WERI-Rb-1 (cell line): ENCODE measurements around the gene DPH1.
"Not testable (repeated sequence)": the region's sequence is repeated elsewhere in the genome, so short reads cannot be mapped to it uniquely, and the experiment has no call there.

Source experiments
- DNase-seq: peaks from one replicate; pipeline ENCODE4 v3.0.0-alpha.2; 2020
- H3K27ac ChIP-seq: fragments of 250-450 bp; sonication (Bioruptor Pico); 2 replicates; pipeline ENCODE4 v1.5.1; 2020; ENCODE audit warnings: mild to moderate bottlenecking, moderate library complexity
- H3K27me3 ChIP-seq: fragments of 250-450 bp; sonication (Bioruptor Pico); 2 replicates; pipeline ENCODE4 v1.5.1; 2021; ENCODE audit warnings: mild to moderate bottlenecking, low read depth, moderate library complexity; ENCODE audit not compliant: insufficient read depth, severe bottlenecking
- H3K36me3 ChIP-seq: fragments of 250-450 bp; sonication (Bioruptor Pico); 2 replicates; pipeline ENCODE4 v1.5.1; 2020; ENCODE audit warnings: mild to moderate bottlenecking, moderate library complexity
- H3K4me3 ChIP-seq: 2 replicates; pipeline ENCODE4 v1.5.1; 2011; ENCODE audit warnings: low read depth, mild to moderate bottlenecking, control low read depth, low read length
- H3K9me3 ChIP-seq: fragments of 250-450 bp; sonication (Bioruptor Pico); 2 replicates; pipeline ENCODE4 v1.5.1; 2021; ENCODE audit warnings: mild to moderate bottlenecking, moderate library complexity; ENCODE audit not compliant: severe bottlenecking
- TF ChIP-seq, protein P1 (sequence below): IDR thresholded peaks from 2 replicates; pipeline ENCODE4 v1.5.1; 2011; ENCODE audit warnings: low read depth, mild to moderate bottlenecking, control low read depth, inconsistent platforms, low read length

The DPH1 gene

DNA sequence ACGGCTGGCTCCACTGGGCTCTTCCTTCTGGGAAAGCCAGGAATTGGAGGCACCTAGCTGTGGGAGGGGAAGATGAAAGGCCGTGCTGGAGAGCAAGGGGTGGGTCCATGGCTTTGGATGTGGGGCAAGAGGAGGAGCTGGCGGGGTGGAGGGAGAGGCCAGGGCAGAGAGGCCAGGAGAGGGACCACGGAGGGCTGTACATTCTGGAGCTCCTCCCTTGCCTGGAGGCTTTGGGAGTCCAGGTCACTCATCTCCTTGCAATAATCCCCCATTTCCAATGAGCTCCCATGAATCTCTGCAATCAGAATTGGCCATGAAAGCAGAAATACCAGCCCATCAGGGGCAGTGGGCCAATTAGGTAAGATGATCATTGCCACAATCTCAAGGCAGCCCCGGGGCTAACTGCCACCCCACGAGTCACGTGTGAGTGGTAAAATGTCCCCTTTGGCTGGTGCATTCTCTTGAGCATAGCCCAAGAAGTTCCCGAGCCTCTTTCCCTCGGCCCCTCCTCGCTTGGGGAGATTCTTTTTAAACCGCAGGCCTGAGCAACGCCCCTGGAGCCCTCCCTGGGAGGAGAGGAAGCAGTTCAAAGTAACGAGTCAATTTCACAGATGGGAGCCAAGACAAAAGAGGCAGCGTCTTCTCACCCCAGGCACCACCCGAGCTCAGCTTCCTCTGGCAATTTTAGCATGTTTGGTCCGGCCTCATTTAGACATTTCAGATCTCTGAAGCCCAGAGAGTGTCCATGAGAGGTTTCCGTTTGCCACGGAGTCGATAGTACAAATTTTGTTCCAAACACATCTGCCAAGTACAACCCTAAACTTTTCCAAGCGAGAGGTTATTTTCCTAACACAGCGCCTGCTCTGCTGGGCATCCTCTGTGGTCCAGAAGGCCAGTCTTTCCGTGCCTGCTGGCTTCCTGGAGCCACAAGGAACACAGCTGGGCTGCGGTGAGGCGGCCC lies 18.3 kb upstream of the DPH1 start:
- no peak overlapping the region for H3K4me3 ChIP-seq

DNA sequence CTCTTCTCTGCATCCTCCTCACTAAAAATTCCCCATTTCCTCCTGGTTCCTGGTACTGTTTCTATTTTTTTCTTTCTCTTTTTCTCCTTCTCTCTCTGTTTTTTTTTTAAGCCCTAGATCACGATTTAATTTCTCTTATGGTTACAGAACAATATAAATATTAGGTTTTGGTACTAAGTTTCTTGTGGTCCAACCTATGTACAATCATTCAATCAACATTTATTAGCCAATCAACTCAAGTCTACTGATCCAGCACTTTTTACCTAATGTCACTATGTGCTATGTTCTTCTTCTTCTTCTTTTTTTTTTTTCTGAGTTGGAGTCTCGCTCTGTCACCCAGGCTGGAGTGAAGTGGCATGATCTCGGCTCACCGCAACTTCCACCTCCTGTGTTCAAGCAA lies 17.5 kb upstream of the DPH1 start:
- no peak for DNase-seq
- Histone ChIP-seq H3K36me3 (peaks cover 27% of the 10 kb centered on the region), H3K9me3 (no peaks in the 10 kb centered on the region), H3K27me3 (no peaks in the 10 kb centered on the region), H3K27ac (no peak overlapping the region), H3K4me3 (no peak overlapping the region)
- TF ChIP-seq, protein P1, sequence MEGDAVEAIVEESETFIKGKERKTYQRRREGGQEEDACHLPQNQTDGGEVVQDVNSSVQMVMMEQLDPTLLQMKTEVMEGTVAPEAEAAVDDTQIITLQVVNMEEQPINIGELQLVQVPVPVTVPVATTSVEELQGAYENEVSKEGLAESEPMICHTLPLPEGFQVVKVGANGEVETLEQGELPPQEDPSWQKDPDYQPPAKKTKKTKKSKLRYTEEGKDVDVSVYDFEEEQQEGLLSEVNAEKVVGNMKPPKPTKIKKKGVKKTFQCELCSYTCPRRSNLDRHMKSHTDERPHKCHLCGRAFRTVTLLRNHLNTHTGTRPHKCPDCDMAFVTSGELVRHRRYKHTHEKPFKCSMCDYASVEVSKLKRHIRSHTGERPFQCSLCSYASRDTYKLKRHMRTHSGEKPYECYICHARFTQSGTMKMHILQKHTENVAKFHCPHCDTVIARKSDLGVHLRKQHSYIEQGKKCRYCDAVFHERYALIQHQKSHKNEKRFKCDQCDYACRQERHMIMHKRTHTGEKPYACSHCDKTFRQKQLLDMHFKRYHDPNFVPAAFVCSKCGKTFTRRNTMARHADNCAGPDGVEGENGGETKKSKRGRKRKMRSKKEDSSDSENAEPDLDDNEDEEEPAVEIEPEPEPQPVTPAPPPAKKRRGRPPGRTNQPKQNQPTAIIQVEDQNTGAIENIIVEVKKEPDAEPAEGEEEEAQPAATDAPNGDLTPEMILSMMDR: no peak

More for the DNA sequence above, 18.3 kb upstream of the DPH1 start:
- peaks cover 35% of the 10 kb centered on the region for H3K36me3 ChIP-seq
- H3K27me3 ChIP-seq: no peaks in the 10 kb centered on the region
- DNase-seq: no peak
- H3K27ac ChIP-seq: no peak overlapping the region
- TF ChIP-seq, protein P1: no peak
- no peaks in the 10 kb centered on the region for H3K9me3 ChIP-seq

DNA sequence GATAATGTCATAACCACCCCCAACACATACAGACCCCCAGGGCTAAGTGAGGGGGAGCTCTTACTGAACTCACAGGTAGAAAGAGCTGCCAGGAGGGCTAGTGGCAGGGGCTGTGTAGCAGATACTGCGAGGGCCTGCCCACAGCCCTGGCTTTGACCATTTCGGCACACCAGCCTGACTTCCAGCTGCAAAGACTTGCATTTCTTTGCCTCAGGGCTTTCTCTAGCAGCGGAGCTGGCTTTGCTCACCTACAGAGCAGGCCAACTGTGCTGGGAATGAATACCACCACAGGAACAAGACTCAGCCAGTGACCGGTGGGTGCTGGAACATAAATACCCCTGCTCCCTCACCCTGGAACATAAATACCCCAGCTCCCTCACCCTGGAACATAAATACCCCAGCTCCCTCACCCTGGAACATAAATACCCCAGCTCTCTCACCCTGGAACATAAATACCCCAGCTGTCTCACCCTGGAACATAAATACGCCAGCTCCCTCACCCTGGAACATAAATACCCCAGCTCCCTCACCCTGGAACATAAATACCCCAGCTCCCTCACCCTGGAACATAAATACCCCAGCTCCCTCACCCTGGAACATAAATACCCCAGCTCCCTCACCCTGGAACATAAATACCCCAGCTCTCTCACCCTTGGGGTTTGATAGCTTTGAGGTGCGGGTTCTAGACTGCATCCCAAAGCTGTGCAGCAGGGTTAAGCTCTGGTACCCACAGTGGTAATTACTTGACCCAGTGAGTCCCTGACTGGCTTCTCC lies 16.5 kb upstream of the DPH1 start:
- H3K9me3 ChIP-seq, H3K27me3 ChIP-seq, H3K4me3 ChIP-seq, DNase-seq, H3K27ac ChIP-seq: not testable (repeated sequence)
- peaks cover 27% of the 10 kb centered on the region for H3K36me3 ChIP-seq

DNA sequence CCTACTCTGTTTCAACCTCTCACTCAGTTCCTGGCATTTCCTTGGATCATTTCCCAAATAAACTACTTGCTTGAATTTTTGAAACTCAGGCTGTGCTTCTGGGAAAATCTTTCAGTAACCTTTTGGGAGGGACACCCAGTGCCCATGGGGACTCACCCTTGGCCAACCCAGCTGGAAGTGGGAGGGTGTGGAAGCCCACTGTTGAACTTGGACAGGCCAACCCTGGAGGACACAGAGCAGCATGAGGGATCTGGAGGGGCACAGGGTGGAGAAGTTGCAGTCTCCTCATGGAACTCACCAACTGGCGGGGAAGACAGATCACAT lies 16.0 kb upstream of the DPH1 start:
- TF ChIP-seq, protein P1: no peak
- Histone ChIP-seq H3K27ac (no peak overlapping the region), H3K27me3 (no peaks in the 10 kb centered on the region), H3K4me3 (no peak overlapping the region), H3K36me3 (peaks cover 27% of the 10 kb centered on the region), H3K9me3 (no peaks in the 10 kb centered on the region)
- DNase-seq: no peak

DNA sequence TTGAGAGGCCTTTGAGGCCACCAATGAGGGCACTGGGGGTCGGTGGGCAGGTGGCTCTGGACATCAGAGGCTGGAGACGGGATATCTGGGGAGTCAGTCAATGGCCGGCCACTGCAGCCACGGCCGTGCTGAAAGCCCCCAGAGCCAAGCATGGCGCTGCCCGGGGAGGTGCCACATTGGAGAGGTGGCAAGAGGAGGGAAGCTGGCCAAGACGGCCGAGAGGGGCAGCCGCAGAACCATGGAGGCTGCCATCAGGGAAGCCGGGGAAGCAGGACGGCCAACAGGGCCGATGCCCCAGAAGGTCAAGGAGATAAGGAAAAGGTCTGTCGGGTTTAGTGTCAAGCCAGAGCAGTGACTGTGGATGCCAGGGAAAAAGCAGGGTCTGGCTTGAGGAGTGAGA lies 14.6 kb upstream of the DPH1 start:
- TF ChIP-seq, protein P1: no peak
- H3K27me3 ChIP-seq: no peaks in the 10 kb centered on the region
- H3K4me3 ChIP-seq: no peak overlapping the region
- no peak for DNase-seq
- H3K27ac ChIP-seq: no peak overlapping the region
- H3K36me3 ChIP-seq: peaks cover 27% of the 10 kb centered on the region
- no peaks in the 10 kb centered on the region for H3K9me3 ChIP-seq

DNA sequence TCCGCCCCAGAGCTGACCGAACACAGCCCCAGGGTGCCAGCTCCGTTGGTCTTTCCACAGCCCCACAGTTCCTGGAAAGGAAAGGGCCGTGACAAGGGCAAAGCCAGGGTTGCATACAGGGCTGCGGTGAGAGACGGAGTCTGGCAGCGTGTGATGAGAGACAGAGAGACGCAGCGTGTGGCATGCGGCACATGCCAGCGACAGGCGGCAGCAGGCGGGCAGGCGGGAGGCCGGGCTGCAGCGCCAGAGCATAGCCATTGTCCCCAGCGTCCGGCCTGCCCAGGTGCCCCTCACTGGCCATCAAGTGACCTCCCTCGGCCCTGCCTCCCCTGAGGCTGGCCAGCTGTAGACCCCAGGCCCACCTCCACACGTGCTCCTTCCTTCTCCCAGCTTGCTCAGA lies 13.5 kb upstream of the DPH1 start:
- no peak overlapping the region for H3K4me3 ChIP-seq
- peaks cover 21% of the 10 kb centered on the region for H3K36me3 ChIP-seq
- TF ChIP-seq, protein P1: no peak
- H3K9me3 ChIP-seq: no peaks in the 10 kb centered on the region
- DNase-seq: no peak
- no peak overlapping the region for H3K27ac ChIP-seq
- no peaks in the 10 kb centered on the region for H3K27me3 ChIP-seq
